Stimulated activated CD8-positive, alpha-beta memory T cell treated with anti-CD3 and anti-CD28 coated beads, Interleukin-12 subunit alpha, Interleukin-12 subunit beta, amount 100 ng/mL, for 24 hours (primary cell): Measurements from ENCODE around the gene SYNGAP1.
"Not testable (repeated sequence)": the region's sequence is repeated elsewhere in the genome, so short reads cannot be mapped to it uniquely, and the experiment has no call there.

Source experiments
- DNase-seq: peaks from one replicate; pipeline ENCODE4 v3.0.0-alpha.2; 2020; ENCODE audit errors: extremely low read depth

Gene SYNGAP1

DNA sequence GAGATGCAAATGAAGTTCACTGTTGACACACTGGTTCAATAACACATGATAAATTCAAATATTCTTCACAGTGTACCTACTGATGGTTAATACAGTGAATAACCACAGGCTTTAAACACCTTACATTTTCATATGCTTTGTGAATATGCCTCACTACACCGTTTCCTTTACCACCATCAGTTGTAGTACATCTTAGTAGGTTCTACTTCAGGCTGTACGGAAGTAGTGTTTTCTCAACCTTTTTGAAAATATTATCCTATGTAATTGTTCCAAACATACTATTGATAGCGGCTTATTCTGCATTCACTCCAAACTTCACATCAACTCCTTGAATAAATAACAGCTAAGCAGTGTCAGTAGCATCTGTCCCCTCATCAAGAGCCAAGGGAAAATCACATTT, 49.8 kb downstream of the SYNGAP1 start:
- no peak for DNase-seq

DNA sequence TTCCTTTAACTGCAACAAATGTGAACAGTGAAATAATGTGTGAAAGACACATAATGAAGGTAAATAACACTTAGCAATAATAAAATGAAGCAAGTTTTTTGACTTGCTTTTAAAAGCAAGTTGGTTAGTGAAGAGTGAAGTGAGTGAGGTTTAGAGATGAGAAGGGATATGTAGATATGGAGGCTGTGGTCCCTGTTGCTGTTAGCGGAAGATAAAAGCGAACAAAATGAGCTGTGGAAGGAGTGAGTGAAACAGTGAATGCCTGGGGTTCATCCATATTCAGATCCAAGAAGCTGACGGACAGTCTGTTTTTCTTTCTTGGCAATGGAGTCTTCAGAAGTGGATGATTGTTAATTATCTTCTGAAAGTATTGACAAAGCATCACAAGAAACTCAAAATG, 58.0 kb downstream of the SYNGAP1 start:
- DNase-seq = no peak

DNA sequence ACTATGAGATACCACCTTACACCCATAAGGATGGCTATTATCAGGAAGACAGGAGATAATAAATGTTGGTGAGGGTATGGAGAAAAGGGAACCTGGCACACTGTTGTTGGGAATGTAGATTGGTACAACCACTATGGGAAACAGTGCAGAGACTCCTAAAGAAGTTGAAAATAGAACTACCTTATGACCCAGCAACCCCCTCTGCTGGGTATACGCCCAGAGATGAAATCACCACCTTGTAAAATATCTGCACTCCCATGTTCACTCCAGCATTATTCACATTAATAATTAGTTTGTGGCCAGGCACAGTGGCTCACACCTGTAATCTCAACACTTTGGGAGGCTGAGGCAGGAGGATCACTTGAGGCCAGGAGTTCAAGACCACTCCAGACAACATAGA, 61.3 kb downstream of the SYNGAP1 start:
- DNase-seq = no peak

DNA sequence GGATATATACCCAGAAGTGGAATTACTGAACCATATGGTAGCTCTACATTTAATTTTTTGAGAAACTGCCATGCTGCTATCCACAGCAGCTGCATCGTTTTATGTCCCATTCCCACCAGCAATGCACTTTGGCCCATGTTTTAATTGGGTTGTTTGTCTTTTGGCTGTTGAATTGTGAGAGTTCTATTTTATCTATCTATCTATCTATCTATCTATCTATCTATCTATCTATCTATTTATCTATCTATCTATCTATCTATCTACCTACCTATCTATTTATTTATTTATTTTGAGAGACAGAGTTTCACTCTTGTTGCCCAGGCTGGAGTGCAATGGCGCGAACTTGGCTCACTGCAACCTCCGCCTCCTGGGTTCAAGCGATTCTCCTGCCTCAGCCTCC, 62.8 kb downstream of the SYNGAP1 start:
- not testable (repeated sequence) for DNase-seq

DNA sequence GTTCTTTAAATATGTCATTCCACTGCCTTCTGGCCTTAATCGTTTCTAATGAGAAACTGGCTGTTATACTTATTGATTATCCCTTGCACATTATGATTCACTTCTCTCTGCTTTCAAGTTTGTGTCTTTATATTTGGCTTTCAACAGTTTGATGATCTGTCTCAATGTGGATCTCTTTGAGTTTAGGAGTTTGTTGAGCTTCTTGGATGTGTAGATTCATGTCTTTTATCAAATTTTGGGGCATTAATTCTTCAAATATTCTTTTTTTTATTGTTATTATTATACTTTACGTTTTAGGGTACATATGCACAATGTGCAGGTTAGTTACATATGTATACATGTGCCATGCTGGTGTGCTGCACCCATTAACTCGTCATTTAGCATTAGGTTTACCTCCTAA, 63.8 kb downstream of the SYNGAP1 start:
- no peak for DNase-seq

DNA sequence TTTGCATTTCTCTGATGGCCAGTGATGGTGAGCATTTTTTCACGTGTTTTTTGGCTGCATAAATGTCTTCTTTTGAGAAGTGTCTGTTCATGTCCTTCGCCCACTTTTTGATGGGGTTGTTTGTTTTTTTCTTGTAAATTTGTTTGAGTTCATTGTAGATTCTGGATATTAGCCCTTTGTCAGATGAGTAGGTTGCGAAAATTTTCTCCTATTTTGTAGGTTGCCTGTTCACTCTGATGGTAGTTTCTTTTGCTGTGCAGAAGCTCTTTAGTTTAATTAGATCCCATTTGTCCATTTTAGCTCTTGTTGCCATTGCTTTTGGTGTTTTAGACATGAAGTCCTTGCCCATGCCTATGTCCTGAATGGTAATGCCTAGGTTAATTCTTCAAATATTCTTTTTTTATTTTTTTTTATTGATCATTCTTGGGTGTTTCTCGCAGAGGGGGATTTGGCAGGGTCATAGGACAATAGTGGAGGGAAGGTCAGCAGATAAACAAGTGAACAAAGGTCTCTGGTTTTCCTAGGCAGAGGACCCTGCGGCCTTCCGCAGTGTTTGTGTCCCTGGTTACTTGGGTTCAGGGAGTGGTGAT, 64.9 kb downstream of the SYNGAP1 start:
- DNase-seq = not testable (repeated sequence)

DNA sequence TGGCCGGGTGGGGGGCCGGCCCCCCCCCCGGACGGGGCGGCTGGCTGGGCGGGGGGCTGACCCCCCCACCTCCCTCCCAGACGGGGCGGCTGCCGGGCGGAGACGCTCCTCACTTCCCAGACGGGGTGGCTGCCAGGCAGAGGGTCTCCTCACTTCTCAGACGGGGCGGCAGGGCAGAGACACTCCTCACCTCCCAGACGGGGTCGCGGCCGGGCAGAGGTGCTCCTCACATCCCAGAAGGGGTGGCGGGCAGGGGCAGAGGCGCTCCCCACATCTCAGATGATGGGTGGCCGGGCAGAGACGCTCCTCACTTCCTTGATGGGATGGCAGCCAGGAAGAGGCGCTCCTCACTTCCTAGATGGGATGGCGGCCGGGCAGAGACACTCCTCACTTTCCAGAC, 65.8 kb downstream of the SYNGAP1 start:
- not testable (repeated sequence) for DNase-seq

DNA sequence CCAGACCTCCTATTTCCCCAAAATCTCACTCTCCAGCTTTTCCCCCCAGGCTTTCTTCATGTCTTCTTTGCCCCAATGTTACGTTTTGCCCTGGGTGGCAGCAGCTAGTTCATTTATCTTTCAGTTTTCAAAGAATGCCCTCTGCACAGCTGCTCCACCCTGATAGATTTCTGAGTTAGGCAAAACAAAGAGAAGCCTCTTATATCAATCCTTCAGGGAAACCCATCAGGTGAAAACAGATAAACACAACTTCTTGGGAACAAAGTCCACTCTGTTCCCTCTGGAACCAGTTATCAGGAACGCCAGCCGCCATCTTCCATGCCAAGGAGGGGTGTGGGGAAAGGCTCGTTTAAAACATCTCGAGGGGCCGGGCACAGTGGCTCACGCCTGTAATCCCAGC, 68.5 kb downstream of the SYNGAP1 start:
- DNase-seq = no peak

DNA sequence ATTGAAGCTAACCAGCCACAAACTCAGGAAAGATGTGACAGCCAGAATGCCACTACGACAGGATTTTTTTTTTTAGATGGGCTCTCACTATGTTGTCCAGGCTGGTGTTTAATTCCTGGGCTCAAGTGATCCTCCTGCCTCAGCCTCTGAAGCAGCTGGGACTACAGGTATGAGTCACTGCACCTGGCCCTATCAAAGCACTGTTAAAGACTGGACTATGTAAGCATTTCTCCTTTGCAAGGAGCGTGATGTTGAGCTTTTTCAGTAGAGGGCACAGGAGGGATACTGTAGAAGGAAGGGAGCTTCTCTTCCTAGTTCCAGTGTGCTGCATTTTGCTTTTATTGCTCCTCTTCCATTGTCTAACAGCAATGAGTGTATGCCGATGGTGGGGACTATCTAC, 70.3 kb downstream of the SYNGAP1 start:
- no peak for DNase-seq

DNA sequence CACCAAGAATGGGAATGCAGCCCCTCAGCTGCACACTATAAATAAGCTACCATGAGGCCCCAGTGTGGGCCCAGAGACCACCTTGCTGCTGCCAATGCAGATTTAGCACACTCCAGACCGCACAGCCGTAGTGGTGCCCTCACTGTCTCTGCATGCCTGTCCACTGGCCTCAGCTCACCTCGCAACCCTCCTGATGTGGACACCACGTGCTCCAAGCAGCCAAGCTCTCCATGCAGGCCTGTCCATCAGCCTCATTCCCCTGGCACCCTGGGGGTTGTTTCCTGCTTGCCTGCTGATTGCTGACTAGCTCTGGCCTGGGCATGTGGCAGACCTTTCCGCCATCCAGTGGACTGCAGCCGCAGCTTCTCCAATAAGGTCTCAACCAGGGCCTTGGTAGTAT, 70.8 kb downstream of the SYNGAP1 start:
- DNase-seq = no peak

DNA sequence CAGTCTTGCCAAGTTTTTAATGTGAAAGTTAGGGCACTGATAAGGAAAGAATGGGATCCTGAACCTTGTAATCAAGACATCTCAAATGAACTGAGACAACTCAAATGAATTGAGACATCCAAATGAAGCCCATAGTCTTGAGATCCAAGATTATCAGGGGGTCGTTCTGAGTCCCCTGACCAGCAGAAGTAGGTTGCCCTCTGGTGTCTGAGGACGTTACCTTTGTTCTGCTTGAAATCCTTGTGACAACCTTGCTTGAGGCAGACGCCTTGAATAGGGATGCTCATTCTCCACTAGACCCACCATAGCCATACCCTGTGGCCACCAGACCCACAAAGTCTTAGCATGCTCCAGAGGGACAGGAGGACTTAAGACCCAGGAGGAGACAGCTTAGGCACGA, 72.2 kb downstream of the SYNGAP1 start:
- DNase-seq = no peak

DNA sequence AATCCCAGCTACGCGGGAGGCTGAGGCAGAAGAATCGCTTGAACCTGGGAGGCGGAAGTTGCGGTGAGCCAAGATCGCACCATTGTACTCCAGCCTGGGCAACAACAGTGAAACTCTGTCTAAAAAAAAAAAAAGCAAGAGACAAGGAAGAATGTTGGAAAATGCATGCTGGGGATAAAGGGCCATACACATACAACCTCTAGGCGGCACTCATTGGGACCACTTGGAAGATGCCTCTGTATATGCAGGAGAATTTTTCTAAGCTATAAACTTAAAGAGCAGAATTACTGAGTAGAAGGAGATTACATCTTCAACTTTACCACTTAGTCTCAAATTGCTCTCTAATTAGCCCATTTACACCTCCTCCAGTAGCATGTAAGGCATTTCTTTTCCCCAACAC, 77.3 kb downstream of the SYNGAP1 start:
- no peak for DNase-seq

DNA sequence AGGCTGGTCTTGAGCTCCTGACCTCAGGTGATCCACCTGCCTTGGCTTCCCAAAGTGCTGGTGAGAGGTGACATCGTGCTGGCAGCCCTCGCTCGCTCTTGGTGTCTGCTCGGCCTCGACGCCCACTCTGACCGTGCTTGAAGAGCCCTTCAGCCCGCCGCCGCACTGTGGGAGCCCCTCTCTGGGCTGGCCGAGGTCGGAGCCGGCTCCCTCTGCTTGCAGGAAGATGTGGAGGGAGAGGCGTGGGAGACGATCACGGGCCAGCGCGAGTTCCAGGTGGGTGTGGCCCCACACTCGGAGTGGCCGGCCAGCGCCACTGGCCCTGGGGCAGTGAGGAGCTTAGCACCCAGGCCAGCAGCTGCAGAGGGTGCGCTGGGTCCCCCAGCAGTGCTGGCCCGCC, 82.6 kb downstream of the SYNGAP1 start:
- no peak for DNase-seq

DNA sequence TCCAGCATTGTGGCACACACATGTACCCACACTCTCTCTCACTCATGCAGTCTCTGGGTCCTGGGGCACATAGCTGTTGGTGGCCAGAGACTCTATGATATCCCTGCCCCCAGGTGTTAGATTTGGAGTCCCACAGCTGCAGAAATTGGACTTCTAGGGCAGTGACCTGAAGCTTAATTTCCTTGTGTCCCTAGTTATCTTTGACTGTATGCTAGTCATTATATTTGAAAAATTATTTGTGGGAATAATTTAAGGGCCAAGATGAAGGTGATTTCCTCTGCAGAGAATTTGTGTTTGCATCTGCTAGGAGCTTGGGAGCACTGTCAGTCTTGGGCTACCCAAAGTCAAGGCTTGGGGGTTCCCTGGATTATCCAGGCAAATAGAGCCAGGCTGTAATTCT, 84.6 kb downstream of the SYNGAP1 start:
- no peak for DNase-seq
